Endothelial cell (in vitro differentiated cells): ENCODE measurements around the gene GLRX5. TPM values are rescaled to one million over a fixed set of nuclear protein-coding genes. Genes with fewer than 3 reads are reported as not detected.

Experiments
- DNase-seq: peaks from one replicate; pipeline ENCODE4 v3.0.0; 2021; ENCODE audit warnings: low spot score
- H3K27ac Mint-ChIP-seq: one replicate; pipeline ENCODE4 v1.8.0; 2021; ENCODE audit warnings: mixed read lengths, inconsistent platforms; ENCODE audit not compliant: unreplicated experiment
- H3K27me3 Mint-ChIP-seq: one replicate; pipeline ENCODE4 v1.8.0; 2021; ENCODE audit warnings: mild to moderate bottlenecking, moderate library complexity, mixed read lengths, inconsistent platforms; ENCODE audit not compliant: unreplicated experiment
- H3K36me3 Mint-ChIP-seq: one replicate; pipeline ENCODE4 v1.8.0; 2021; ENCODE audit warnings: mild to moderate bottlenecking, low read depth, mixed read lengths, inconsistent platforms; ENCODE audit not compliant: unreplicated experiment
- H3K4me1 Mint-ChIP-seq: one replicate; pipeline ENCODE4 v1.8.0; 2021; ENCODE audit warnings: mild to moderate bottlenecking, mixed read lengths, inconsistent platforms; ENCODE audit not compliant: unreplicated experiment
- H3K4me3 Mint-ChIP-seq: one replicate; pipeline ENCODE4 v1.8.0; 2021; ENCODE audit warnings: mild to moderate bottlenecking, mixed read lengths, inconsistent platforms; ENCODE audit not compliant: unreplicated experiment
- H3K9me3 Mint-ChIP-seq: one replicate; pipeline ENCODE4 v1.8.0; 2021; ENCODE audit warnings: mixed read lengths, inconsistent platforms; ENCODE audit not compliant: unreplicated experiment
- CTCF ChIP-seq: fragments of 200-600 bp; sonication (generic); IDR thresholded peaks from one replicate; pipeline ENCODE4 v1.5.0; 2021; ENCODE audit warnings: antibody characterized with exemption; ENCODE audit not compliant: unreplicated experiment
- total RNA-seq: library from RNA; stranded (reverse); fragmentation: NEBNext Ultra II Directional; extraction: Animal tissue kit (Norgen Biotek cat#: 25700); gene quantifications from one replicate; pipeline ENCODE4 v1.2.1, GENCODE V29; 2021; ENCODE audit not compliant: unreplicated experiment

Gene GLRX5
- total RNA-seq, 1 donor from 2014 or later, result 40.3 TPM

- no peak overlapping the region for H3K27ac Mint-ChIP-seq
- H3K36me3 Mint-ChIP-seq, result no peaks in the 10 kb centered on the region
- peaks cover 6% of the 10 kb centered on the region for H3K27me3 Mint-ChIP-seq
- DNase-seq, result no peak
- no peak for TF ChIP-seq CTCF
- H3K4me1 Mint-ChIP-seq, result no peaks in the 10 kb centered on the region
- no peak overlapping the region for H3K4me3 Mint-ChIP-seq
- H3K9me3 Mint-ChIP-seq, result no peaks in the 10 kb centered on the region
Measured at GRCh38 chr14:95529216-95529615, 5.6 kb upstream of the GLRX5 start.

GRCh38 chr14:95530473-95531276, 4.2 kb upstream of the GLRX5 start:
- peaks cover 4% of the 10 kb centered on the region for H3K4me1 Mint-ChIP-seq
- no peak overlapping the region for H3K4me3 Mint-ChIP-seq
- DNase-seq, result no peak
- TF ChIP-seq CTCF, result no peak
- H3K27me3 Mint-ChIP-seq, result peaks cover 9% of the 10 kb centered on the region
- no peak overlapping the region for H3K27ac Mint-ChIP-seq
- peaks cover 3% of the 10 kb centered on the region for H3K36me3 Mint-ChIP-seq
- H3K9me3 Mint-ChIP-seq, result no peaks in the 10 kb centered on the region

GRCh38 chr14:95531473-95531872, 3.4 kb upstream of the GLRX5 start:
- peaks cover 8% of the 10 kb centered on the region for H3K4me1 Mint-ChIP-seq
- H3K36me3 Mint-ChIP-seq, result peaks cover 3% of the 10 kb centered on the region
- no peak for DNase-seq
- peaks cover 5% of the 10 kb centered on the region for H3K27me3 Mint-ChIP-seq
- H3K9me3 Mint-ChIP-seq, result no peaks in the 10 kb centered on the region
- H3K27ac Mint-ChIP-seq, result no peak overlapping the region
- no peak overlapping the region for H3K4me3 Mint-ChIP-seq
- TF ChIP-seq CTCF, result no peak

- Mint-ChIP-seq H3K27me3 (peaks cover 5% of the 10 kb centered on the region), H3K4me3 (no peak overlapping the region), H3K9me3 (no peaks in the 10 kb centered on the region), H3K4me1 (peaks cover 8% of the 10 kb centered on the region), H3K36me3 (peaks cover 3% of the 10 kb centered on the region), H3K27ac (no peak overlapping the region)
- no peak for DNase-seq
- no peak for TF ChIP-seq CTCF
Measured at GRCh38 chr14:95531969-95532368, 2.9 kb upstream of the GLRX5 start.

GRCh38 chr14:95533391-95533821, 1.4 kb upstream of the GLRX5 start:
- Mint-ChIP-seq H3K27ac (peak overlapping the region; percentile 92), H3K27me3 (peaks cover 5% of the 10 kb centered on the region), H3K36me3 (peaks cover 3% of the 10 kb centered on the region), H3K4me1 (peaks cover 8% of the 10 kb centered on the region), H3K4me3 (peak overlapping the region; percentile 94), H3K9me3 (no peaks in the 10 kb centered on the region)
- TF ChIP-seq CTCF, result no peak
- no peak for DNase-seq
